ENCODE results near the gene LIMK1.

LIMK1 gene

DNA sequence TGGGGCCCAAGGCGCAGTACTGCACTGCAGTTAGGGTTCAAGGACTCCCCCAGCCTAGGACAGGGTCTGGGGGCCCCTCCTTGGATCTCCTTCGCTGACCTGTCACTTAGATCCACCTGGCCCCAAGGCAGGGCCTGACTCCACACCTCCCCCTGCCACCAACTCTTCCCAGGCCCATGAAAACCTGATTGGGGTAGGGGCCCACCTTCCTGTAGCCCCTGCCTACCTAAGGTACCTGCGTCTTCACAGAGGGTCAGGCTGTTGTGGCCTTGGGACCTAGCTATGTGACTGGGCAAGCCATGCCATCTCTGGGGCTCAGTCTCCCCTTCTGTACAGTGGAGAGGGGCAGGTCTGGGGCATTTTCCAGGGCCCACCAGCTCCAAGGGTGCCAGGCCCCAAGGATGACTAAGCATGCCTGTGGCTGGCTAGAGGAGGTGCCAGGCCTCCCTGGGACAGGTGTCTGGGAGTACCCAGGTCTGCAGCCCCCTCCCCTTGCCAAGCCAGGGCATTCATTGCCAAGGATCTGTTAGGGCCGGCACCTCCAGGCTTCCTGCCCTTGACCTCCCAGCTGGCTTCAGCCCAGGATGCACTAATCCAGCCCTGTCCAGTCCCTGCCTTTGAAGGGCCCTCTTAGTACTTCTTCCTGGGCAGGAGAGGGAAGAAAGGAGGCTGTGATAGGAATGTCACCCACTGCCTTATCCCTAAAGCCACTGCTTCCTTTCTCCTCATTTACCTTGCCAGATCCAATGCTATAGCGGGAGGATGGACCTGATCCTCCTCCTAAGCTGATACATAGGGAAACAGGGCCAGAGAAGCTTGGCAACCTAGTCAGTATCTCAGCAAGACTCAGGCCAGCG, 1.3 kb downstream of the LIMK1 start:
- Histone ChIP-seq H3K4me3 (ENCODE audit: low read length) (peak overlapping the region; percentile 86; the same call in 1 of the 2 replicates), H3K9me3 (ENCODE audit: control insufficient read depth, insufficient read depth, low read length) (no peaks in the 10 kb centered on the region), H3K27ac (ENCODE audit: low read length) (no peak overlapping the region), H3K36me3 (ENCODE audit: control insufficient read depth, insufficient read depth, low read length) (0 out of 2 replicates have a peak, but pooled peaks cover 7% of the 10 kb centered on the region), H3K27me3 (ENCODE audit: control insufficient read depth, insufficient read depth, low read length) (no peaks in the 10 kb centered on the region), H3K4me1 (ENCODE audit: control insufficient read depth, insufficient read depth, low read length) (peaks cover 8% of the 10 kb centered on the region)
- no CpG with 5 or more reads among the region's 6 CpGs for WGBS (ENCODE audit: insufficient coverage, insufficient read length)
- DNase-seq (ENCODE audit: low read depth, low spot score): no peak

DNA sequence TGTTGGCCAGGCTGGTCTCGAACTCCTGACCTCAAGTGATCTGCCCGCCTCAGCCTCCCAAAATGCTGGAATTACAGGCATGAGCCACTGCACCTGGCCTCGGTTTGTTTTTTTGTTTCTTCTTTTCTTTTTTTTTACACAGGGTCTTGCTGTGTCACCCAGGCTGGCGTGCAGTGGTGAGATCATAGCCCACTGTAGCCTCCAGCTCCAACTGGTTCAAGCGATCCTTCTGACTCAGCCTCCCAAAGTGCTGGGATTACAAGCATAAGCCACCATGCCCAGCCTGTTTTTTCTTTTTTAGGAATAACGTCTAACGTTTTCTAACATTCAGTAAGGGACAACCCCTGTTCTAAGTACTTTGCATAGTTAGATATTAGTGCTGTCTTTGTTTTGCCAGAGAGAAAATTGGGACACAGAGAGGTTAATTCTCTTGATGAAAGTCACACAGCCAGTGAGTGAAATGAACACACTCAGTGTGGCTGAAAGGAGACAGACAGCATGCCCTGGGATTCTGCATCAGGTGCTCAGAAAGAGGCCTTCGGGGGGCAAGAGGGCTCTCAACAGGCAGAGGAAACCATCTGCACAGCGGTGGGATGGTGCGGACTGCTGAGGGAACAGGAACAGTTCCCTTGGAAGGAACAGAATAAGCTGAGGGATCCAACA, 4.3 kb downstream of the LIMK1 start:
- H3K4me3 ChIP-seq (ENCODE audit: low read length): no peak overlapping the region
- H3K27ac ChIP-seq (ENCODE audit: low read length): no peak overlapping the region
- H3K9me3 ChIP-seq (ENCODE audit: control insufficient read depth, insufficient read depth, low read length): no peaks in the 10 kb centered on the region
- peaks cover 13% of the 10 kb centered on the region for H3K4me1 ChIP-seq (ENCODE audit: control insufficient read depth, insufficient read depth, low read length)
- DNase-seq (ENCODE audit: low read depth, low spot score): no peak
- H3K27me3 ChIP-seq (ENCODE audit: control insufficient read depth, insufficient read depth, low read length): no peaks in the 10 kb centered on the region
- 0 out of 2 replicates have a peak, but pooled peaks cover 7% of the 10 kb centered on the region for H3K36me3 ChIP-seq (ENCODE audit: control insufficient read depth, insufficient read depth, low read length)
- WGBS (ENCODE audit: insufficient coverage, insufficient read length): no CpG with 5 or more reads among the region's 10 CpGs

DNA sequence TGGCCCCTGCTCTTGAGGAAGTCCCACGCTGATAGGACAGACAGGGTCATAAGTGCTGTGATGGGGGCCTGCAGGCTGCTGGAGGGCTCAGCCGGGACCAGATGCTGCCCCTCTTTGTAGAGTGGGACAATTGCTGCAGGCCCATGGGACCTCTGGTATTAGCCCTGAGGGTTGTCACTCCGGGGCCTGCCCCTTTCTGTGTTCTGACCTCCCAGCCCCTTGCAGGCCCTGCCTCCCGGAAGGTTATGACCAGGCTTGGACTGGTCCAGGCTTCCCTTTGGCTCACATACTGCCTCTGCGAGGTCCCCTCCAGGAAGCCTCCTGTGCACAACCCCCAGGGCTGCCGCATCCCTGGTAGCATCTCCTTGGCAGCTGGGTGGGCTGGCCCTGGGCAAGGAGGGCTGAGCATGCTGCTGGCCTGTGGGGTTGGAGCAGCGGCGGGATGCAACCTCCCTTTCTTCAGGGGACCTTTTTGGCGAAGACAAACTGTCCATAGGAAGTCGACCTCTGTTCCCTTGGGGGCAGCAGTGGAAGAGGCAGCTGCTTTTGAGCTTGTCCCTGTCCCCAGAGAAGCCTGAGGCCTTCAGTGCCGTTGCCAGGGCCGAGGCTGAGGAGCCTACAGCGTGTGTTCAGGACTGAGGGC, 8.8 kb downstream of the LIMK1 start:
- H3K27ac ChIP-seq (ENCODE audit: low read length): no peak overlapping the region
- DNase-seq (ENCODE audit: low read depth, low spot score): no peak
- H3K4me3 ChIP-seq (ENCODE audit: low read length): no peak overlapping the region
- no CpG with 5 or more reads among the region's 13 CpGs for WGBS (ENCODE audit: insufficient coverage, insufficient read length)
- H3K4me1 ChIP-seq (ENCODE audit: control insufficient read depth, insufficient read depth, low read length): peaks cover 17% of the 10 kb centered on the region
- no peaks in the 10 kb centered on the region for H3K27me3 ChIP-seq (ENCODE audit: control insufficient read depth, insufficient read depth, low read length)
- H3K9me3 ChIP-seq (ENCODE audit: control insufficient read depth, insufficient read depth, low read length): no peaks in the 10 kb centered on the region
- H3K36me3 ChIP-seq (ENCODE audit: control insufficient read depth, insufficient read depth, low read length): peaks cover 4% of the 10 kb centered on the region; the same call in 1 of the 2 replicates

DNA sequence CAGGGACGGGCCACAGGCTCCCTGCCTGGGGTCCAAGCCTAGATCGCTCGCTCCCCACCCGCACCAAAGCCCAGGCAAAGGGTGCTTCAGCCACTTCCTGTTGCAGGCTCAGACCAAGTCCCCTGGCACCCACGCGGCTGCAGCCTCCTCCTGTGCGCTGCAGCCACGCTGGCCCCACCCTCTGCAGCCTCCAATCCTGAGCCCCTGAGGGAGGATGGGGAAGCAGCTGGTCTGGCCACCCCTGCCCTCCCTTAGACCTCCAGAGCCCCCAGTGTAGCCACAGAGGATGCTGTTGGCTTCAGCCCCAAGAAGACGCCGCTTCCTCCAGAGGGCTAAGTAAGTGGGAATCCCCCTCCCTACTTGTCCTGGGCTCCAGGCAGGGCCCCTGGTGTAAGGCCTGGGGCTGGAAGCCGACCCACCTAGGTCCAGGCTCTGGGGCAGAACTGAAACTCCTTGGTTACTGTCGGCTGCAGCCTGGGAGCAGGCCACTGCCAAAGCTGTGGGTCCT, 9.4 kb downstream of the LIMK1 start:
- Histone ChIP-seq H3K4me3 (ENCODE audit: low read length) (no peak overlapping the region), H3K36me3 (ENCODE audit: control insufficient read depth, insufficient read depth, low read length) (peaks cover 9% of the 10 kb centered on the region; the same call in 1 of the 2 replicates), H3K9me3 (ENCODE audit: control insufficient read depth, insufficient read depth, low read length) (no peaks in the 10 kb centered on the region), H3K4me1 (ENCODE audit: control insufficient read depth, insufficient read depth, low read length) (peaks cover 17% of the 10 kb centered on the region), H3K27ac (ENCODE audit: low read length) (no peak overlapping the region), H3K27me3 (ENCODE audit: control insufficient read depth, insufficient read depth, low read length) (no peaks in the 10 kb centered on the region)
- no peak for DNase-seq (ENCODE audit: low read depth, low spot score)
- no CpG with 5 or more reads among the region's 12 CpGs for WGBS (ENCODE audit: insufficient coverage, insufficient read length)

DNA sequence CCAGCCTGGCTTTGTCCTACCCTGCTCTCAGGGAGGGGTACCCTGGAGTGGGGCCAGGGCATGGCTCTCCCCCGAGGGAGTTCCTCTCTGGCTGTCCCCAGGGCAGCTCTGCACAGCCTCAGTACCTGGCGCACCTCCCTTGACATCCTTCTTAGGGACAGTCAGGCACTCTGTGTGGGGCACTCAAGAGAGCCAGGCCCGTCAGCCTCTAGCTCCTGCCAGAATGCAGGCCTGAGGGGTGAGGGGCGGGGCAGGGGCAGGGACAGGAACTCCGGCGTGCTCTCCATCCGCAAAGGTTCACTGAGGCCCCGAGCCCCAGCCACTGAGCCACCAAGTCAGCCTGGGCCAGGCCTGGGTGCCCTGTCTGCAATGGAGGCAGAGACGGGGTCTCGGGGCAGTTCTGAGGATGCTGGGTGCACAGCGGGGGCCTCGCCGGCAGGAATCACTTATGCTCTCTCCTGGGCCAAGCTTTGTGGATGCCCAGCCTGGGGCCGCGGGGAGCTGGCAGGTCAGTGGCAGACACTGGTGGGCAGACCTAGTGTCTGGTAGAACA, 10.1 kb downstream of the LIMK1 start:
- WGBS (ENCODE audit: insufficient coverage, insufficient read length): no CpG with 5 or more reads among the region's 15 CpGs

DNA sequence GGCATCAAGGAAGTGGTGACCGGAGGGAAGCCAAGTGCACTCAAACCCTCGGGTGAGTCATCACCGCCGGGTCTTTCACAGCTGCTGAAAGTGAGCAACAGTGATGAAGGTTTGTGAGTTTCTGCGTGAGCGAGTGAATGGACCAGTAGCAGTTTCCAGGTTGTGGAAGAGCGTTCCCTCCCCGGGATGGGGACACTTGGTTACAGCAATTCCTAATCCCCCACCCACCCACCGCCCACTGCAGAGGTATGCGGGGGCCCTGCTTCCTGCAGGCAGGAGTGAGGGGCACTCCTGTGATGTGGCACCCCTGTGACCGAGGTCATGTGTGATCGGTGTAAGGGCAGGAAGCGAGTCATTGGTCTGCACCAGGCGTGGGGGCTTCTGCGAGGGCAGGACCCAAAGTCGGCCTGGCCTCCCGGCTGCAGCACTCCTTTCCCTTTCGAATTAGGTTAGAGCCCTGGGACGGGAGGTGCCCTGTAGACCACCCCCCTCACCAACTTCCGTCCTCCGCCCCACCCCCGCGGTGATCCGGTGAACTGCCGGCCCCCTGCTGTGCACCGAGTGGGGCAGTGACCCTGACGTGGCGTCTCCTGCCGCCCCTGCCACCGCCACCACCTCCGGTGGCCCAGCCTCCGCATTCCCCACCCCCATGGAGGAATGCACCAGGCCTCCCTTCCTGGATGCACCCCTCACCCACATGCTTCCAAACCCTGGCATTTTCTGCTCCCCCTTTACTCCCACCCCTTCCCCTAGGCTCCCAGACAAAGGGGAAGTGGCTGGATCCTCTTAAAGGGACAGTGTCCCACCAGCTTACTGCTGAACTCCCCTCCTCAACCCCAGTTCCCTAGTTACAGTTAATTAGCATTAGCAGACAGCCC, 10.9 kb downstream of the LIMK1 start:
- peak; percentile 84 for DNase-seq (ENCODE audit: low read depth, low spot score)
- H3K4me3 ChIP-seq (ENCODE audit: low read length): peak overlapping the region; percentile 20; the same call in 1 of the 2 replicates
- H3K9me3 ChIP-seq (ENCODE audit: control insufficient read depth, insufficient read depth, low read length): no peaks in the 10 kb centered on the region
- H3K36me3 ChIP-seq (ENCODE audit: control insufficient read depth, insufficient read depth, low read length): peaks cover 13% of the 10 kb centered on the region; the same call in 1 of the 2 replicates
- H3K27ac ChIP-seq (ENCODE audit: low read length): no peak overlapping the region
- no peaks in the 10 kb centered on the region for H3K27me3 ChIP-seq (ENCODE audit: control insufficient read depth, insufficient read depth, low read length)
- WGBS (ENCODE audit: insufficient coverage, insufficient read length): no CpG with 5 or more reads among the region's 32 CpGs
- H3K4me1 ChIP-seq (ENCODE audit: control insufficient read depth, insufficient read depth, low read length): peaks cover 17% of the 10 kb centered on the region

More for the DNA sequence above, 10.1 kb downstream of the LIMK1 start:
- H3K4me1 ChIP-seq (ENCODE audit: control insufficient read depth, insufficient read depth, low read length): peaks cover 17% of the 10 kb centered on the region
- H3K4me3 ChIP-seq (ENCODE audit: low read length): no peak overlapping the region
- H3K27me3 ChIP-seq (ENCODE audit: control insufficient read depth, insufficient read depth, low read length): no peaks in the 10 kb centered on the region
- H3K9me3 ChIP-seq (ENCODE audit: control insufficient read depth, insufficient read depth, low read length): no peaks in the 10 kb centered on the region
- no peak for DNase-seq (ENCODE audit: low read depth, low spot score)
- peaks cover 9% of the 10 kb centered on the region; the same call in 1 of the 2 replicates for H3K36me3 ChIP-seq (ENCODE audit: control insufficient read depth, insufficient read depth, low read length)
- no peak overlapping the region for H3K27ac ChIP-seq (ENCODE audit: low read length)

DNA sequence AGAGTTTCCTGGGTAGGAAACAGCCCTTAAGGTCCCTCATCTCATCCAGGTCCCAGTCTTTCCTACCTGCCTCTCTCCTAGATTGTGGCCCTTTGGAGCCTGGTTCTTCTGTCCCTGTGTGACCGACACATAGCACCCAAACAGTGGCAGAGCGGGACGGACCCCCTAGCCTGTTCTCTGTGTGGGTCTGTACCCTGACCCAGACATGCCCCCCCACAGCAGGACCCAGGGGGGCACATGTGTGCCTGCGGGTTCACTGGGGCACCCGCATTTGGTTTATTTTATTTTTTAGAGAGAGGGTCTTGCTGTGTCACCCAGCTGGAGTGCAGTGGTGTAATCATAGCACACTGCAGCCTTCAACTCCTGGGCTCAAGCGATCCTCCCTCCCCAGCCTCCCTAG, 11.5 kb downstream of the LIMK1 start:
- Histone ChIP-seq H3K36me3 (ENCODE audit: control insufficient read depth, insufficient read depth, low read length) (peaks cover 15% of the 10 kb centered on the region; the same call in 1 of the 2 replicates), H3K4me3 (ENCODE audit: low read length) (no peak overlapping the region), H3K9me3 (ENCODE audit: control insufficient read depth, insufficient read depth, low read length) (no peaks in the 10 kb centered on the region), H3K27me3 (ENCODE audit: control insufficient read depth, insufficient read depth, low read length) (no peaks in the 10 kb centered on the region), H3K4me1 (ENCODE audit: control insufficient read depth, insufficient read depth, low read length) (peaks cover 17% of the 10 kb centered on the region), H3K27ac (ENCODE audit: low read length) (no peak overlapping the region)
- WGBS (ENCODE audit: insufficient coverage, insufficient read length): no CpG with 5 or more reads among the region's 6 CpGs
- no peak for DNase-seq (ENCODE audit: low read depth, low spot score)

DNA sequence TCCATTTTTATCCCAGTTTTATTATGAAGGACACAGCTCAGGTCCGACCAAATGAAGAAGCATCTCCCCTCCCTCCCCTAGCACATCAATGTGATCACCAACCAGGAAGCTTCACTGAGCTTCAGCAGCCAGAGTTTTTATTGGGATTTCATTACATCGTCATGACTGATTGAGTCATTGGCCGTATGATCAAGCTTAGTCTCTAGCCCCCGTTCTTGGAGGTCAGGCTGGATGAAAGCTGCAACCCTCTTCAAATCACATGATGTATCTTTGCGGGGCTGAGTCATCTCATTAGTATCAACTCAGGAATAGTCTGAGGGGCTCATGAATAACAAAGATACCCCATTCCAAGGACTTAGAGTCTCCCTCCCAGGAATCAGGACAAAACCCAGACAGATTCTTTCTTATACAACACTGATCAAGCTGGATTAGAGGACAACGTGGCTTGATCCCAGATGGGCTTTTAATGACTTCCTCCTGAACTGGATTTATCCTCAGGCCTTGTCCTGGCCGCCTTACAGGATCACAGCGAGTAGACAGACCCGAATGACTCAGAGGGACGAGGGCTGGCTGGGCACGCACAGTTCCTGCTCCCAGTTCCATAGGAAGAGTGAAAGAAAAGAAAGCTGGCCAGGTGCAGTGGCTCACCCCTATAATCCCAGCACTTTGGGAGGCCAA, 14.5 kb downstream of the LIMK1 start:
- no peaks in the 10 kb centered on the region for H3K27me3 ChIP-seq (ENCODE audit: control insufficient read depth, insufficient read depth, low read length)
- peaks cover 25% of the 10 kb centered on the region for H3K36me3 ChIP-seq (ENCODE audit: control insufficient read depth, insufficient read depth, low read length)
- DNase-seq (ENCODE audit: low read depth, low spot score): no peak
- H3K4me1 ChIP-seq (ENCODE audit: control insufficient read depth, insufficient read depth, low read length): peaks cover 9% of the 10 kb centered on the region
- no peaks in the 10 kb centered on the region for H3K9me3 ChIP-seq (ENCODE audit: control insufficient read depth, insufficient read depth, low read length)
- H3K27ac ChIP-seq (ENCODE audit: low read length): no peak overlapping the region
- no CpG with 5 or more reads among the region's 11 CpGs for WGBS (ENCODE audit: insufficient coverage, insufficient read length)
- no peak overlapping the region for H3K4me3 ChIP-seq (ENCODE audit: low read length)

DNA sequence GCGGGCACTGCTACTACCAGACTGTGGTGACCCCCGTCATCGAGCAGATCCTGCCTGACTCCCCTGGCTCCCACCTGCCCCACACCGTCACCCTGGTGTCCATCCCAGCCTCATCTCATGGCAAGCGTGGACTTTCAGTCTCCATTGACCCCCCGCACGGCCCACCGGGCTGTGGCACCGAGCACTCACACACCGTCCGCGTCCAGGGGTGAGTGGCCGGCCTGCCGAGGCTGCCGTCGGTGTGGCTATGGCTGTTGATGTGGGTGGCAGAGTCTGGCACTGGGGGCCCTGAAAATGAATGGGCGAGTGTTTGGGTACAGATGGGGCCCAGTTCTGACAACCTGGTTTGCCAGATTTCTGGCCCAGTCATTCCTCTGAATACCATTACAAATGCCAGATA, 15.4 kb downstream of the LIMK1 start:
- DNase-seq (ENCODE audit: low read depth, low spot score): no peak
- Histone ChIP-seq H3K9me3 (ENCODE audit: control insufficient read depth, insufficient read depth, low read length) (no peaks in the 10 kb centered on the region), H3K27ac (ENCODE audit: low read length) (no peak overlapping the region), H3K4me3 (ENCODE audit: low read length) (no peak overlapping the region), H3K4me1 (ENCODE audit: control insufficient read depth, insufficient read depth, low read length) (peaks cover 6% of the 10 kb centered on the region; the same call in 1 of the 2 replicates), H3K27me3 (ENCODE audit: control insufficient read depth, insufficient read depth, low read length) (no peaks in the 10 kb centered on the region), H3K36me3 (ENCODE audit: control insufficient read depth, insufficient read depth, low read length) (peaks cover 25% of the 10 kb centered on the region)
- WGBS (ENCODE audit: insufficient coverage, insufficient read length): no CpG with 5 or more reads among the region's 17 CpGs

Measured in iPS DF 6.9 (cell line).